ENCODE measurements around the gene ELP5.

The ELP5 gene

DNA sequence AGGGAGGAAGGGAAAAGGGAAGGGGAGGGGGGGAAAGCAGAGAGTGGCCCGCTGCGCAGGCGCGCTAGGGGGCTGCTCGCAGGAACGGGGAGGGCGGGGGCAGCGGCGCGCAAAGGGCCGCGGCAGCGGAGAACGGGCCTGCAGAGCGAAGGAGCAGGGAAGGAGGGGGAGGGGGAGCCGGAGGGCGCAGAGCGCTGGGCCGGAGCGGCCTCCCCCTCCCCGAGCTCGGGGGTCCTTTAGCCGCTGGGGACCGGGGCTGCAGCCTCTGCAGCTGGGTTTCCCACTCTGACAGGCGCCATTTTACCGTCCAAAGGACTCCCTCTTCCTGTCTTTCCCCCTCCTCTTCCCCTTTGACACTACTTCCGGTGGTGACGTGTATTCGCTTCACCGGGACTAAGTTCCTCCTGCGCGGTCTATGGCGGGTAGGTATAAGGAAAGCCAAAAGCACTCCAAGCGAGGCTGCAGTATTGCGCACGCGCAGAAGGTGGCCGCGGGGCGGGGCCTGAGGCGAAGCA is 297 bp upstream of the ELP5 start, which contains the start of gene CTDNEP1:
Gene CTDNEP1 (minus strand): TSS at position 74 of the 515 bp plus-strand sequence. CDS start 438 bp downstream, outside the sequence.
- peak; percentile 97 to 99 for DNase-seq (ENCODE audit: low read depth in 2 of 2, low spot score in 1 of 2)

DNA sequence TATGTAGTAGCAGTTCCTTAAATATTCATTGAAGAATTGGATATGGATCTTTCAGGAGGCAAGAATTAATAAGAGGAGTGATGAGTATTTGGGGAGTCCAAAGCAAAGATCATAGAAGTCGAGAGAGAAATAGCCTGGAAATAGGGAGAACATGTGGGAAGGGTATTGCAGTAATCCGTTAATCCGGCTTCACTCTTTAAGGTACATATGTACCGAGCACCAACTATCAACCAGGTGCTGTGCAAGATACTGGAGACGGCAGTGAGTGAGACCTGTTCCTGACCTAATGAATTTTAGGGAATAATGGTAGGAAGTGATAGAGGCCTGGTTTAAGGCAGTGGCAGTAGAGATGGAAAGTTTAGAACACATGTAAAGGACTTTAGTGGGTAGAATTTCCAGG is 1.1 kb downstream of the ELP5 start:
- DNase-seq (ENCODE audit: low read depth in 2 of 2, low spot score in 1 of 2) = no peak

DNA sequence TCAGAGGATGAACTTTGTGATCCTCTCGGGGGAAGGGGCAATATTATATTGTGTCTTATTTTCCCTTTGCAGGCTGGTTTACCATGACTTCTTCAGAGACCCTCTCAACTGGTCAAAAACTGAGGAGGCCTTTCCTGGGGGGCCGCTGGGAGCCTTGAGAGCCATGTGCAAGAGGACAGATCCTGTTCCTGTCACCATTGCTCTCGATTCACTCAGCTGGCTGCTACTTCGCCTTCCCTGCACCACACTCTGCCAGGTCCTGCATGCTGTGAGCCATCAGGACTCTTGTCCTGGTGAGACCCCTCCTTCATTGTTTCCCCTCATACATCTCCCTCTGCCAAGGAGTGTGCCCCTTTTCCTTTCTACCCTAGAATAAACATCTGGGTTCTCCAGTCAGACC is 2.5 kb downstream of the ELP5 start:
- DNase-seq (ENCODE audit: low read depth in 2 of 2, low spot score in 1 of 2) = no peak

DNA sequence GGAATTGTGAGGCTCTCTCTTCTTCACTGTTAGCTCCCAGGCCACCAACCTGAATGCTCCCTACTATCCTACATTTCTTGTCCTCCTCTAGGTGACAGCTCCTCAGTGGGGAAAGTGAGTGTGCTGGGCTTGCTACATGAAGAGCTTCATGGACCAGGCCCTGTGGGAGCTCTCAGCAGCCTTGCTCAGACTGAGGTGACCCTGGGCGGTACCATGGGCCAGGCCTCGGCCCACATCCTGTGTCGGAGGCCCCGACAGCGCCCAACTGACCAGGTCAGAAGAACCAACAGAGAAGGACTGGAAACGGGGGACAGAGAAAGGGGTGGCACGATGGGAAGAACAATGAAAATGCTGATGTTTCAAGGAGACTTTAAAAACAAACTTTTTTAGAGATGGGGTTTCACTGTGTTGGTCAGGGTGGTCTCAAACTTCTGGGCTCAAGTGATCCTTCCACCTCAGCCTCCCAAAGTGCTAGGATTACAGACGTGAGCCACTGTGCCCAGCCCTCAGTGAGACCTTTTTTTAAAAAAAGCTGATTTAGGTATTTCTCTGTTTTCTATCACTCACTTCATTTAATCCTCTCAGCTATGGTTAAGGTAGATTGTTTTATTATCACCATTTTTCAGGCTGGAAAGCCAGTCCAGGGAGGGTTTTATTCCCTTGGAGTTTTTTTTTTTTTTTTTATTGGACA is 4.9 kb downstream of the ELP5 start:
- no peak for DNase-seq (ENCODE audit: low read depth in 2 of 2, low spot score in 1 of 2)

DNA sequence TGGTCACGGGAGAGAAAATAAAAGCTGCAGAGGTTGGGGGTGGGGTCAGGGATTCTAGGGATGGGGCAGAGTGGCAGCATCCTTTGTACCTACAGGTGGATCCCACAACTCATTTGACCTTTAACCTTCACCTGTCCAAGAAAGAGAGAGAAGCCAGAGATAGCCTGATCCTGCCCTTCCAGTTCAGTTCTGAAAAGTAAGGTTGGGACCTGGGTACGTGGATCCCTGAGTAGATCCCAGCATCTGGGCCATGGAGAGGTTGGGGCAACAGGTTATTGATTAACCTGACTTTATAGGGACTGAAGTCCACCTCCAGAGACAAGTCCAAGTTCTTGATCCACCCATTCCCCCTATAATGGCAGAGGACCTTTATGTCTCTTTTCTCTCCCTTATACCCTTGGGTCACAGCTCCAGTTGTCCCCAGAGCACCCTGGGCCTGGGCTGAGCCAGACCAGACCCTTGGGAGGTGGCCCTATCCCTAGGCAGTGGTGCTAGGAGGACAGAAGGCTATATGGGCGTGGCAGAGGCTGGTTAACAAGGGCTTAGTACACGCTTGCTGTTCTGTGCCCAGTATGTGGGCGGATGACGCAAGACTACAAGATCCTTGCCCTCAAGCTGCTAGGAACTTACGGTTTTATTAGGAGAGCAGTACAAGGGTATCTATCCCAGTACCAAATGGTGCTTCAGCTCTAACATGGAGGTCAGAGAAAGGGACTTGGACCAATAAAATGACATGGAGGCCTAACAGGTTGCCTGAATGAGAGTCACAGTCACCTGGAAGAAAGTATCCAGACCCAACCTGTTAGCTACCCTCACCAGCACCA is 6.9 kb downstream of the ELP5 start:
- DNase-seq (ENCODE audit: low read depth in 2 of 2, low spot score in 1 of 2) = no peak

DNA sequence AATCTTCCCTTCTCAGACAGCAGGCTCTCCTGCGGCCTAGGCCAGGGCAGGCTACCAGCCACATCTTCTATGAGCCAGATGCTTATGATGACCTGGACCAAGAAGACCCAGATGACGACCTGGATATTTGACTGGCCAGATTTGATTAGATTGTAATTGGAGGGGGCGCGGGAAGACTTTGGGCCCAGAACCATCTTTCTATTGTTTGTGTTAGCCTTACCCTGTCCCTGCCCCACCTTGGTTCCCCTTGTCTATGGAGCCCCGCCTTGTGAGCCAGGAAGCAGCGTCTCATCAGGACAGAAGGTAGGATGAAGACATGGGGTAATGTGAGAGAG is 7.5 kb downstream of the ELP5 start:
- DNase-seq (ENCODE audit: low read depth in 2 of 2, low spot score in 1 of 2) = no peak

DNA sequence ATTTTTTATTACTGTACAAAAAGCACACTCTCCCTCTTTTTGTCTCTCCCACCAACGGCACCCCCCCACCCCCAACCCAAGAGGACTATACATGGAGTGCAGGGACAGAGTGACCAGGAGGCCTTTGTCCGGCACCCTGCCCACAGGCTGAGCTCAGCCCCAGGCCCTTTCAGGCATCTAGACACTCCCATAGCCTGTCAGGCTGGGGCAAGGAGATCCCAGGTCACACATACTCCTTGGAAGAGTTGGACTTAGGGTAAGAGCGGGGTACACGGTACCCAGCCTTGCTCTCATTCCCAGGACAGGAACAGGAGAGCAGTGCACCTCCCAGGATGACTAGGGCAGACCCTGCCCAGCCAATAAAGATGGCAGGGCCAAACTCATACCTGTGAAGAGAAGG is 8.1 kb downstream of the ELP5 start:
- DNase-seq (ENCODE audit: low read depth in 2 of 2, low spot score in 1 of 2) = no peak

DNA sequence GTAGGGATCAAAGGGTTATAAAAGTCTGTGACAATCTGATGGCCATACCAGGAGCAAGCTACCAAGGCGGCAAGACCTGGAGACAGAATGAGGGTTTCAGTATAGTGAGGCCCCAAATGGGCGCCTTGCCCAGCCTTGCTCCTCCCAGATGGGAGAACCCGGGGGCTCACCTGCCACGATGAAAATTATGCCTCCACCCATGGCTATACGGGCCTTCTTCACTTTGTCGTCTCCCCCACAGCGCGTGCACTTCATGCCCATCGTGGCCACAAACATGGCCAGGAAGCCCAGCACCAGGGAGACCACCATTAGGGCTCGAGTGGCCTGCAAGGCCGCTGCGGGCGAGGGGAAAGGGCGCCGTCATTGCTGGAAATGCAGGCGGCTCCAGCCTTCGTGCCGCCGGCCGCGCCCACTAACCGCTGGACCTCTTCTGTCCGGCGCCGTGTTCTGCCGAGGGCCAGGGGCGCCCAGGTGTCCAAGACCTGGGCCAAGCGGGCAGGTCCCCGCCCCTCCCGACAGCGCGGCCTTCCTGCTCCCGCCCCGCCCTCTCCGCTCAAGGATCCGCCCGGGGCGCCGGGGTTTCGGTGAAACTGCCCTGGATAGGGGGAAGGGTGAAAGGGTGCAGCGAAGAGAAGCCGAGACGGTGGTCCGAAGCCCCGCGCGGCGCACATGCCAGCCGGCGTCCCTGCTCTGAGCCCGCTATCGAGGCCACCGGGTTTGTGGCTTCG is 8.8 kb downstream of the ELP5 start:
- no peak for DNase-seq (ENCODE audit: low read depth in 2 of 2, low spot score in 1 of 2)

DNA sequence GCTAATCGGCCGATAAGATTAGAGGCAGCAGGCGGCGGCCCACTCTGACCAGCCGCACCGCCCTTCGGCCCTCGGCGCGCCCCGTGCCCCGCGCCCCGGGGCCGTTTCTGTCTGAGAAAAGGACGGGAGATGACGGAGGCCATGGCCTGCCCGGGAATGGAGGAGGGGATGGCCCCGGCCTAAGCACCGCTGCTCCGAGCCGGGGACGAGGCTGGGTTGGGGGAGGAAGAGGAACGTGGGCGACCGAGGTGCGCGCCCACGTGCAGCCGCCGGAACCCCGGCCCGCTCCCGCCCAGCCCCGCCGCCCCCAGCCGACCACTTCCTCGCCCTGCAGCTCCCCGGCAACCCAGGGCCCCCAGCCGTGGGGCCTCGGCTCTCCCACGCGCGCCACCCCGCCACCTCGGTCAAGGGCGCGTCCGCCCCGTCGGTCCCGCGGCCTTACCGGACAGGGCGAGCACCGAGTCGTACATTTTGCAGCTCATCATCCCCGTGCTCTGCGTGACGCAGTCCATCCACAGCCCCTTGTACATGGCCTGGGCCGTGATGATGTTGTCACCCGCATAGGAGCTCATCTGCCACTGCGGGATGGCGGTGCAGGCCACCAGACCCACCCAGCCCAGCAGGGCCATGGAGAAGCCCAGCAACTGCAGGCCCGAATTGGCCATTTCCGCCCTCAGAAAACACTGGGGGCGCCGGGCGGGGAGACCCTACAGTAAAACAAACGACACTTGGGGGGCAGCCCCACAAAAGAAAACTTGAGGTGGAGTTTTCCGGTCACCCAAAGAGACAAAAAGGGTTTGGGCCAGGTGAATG is 9.6 kb downstream of the ELP5 start:
- peak in 1 of 2 donors; percentile 35 for DNase-seq (ENCODE audit: low read depth in 2 of 2, low spot score in 1 of 2)

DNA sequence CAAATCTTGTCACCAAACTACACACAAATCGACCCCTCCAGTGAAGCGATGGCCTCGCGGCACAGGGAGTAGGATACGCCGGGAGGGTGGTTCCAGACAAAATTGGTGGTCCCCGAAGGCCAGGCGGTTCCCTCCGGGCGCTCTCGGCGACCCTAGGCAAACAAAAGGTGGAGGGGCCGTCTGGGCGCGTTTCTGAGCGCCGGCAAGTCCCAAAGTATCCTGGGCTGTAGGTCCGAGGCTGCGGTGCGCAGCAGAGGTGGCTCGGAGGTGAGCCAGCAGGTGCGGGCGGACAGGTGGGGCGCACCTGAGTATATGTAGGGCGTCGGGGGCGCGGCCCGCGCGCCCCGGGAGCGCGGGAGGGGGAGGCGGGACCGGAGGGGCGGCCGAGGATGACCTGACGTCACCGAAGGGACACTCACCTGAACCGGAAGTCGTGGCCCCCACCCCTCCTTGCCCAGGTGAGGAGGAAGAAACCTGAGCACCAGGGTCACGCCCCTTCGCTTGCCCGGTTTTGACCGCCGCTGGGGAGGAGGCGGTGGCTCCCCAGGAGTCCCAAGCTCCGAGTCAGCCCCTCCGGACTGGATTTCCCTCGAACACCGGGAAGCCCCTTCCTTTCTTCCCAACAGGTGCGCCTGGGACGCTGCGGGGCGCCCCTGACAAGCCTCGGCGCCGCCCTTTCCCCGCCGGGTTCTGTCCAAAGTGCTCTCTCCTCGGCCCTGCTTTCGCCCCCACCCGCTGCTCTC is 10.3 kb downstream of the ELP5 start, which contains the start of gene CLDN7:
Gene CLDN7 (minus strand): TSS at position 287 of the 743 bp plus-strand sequence. CDS start 435 bp downstream, outside the sequence.
- DNase-seq (ENCODE audit: low read depth in 2 of 2, low spot score in 1 of 2) = no peak

DNA sequence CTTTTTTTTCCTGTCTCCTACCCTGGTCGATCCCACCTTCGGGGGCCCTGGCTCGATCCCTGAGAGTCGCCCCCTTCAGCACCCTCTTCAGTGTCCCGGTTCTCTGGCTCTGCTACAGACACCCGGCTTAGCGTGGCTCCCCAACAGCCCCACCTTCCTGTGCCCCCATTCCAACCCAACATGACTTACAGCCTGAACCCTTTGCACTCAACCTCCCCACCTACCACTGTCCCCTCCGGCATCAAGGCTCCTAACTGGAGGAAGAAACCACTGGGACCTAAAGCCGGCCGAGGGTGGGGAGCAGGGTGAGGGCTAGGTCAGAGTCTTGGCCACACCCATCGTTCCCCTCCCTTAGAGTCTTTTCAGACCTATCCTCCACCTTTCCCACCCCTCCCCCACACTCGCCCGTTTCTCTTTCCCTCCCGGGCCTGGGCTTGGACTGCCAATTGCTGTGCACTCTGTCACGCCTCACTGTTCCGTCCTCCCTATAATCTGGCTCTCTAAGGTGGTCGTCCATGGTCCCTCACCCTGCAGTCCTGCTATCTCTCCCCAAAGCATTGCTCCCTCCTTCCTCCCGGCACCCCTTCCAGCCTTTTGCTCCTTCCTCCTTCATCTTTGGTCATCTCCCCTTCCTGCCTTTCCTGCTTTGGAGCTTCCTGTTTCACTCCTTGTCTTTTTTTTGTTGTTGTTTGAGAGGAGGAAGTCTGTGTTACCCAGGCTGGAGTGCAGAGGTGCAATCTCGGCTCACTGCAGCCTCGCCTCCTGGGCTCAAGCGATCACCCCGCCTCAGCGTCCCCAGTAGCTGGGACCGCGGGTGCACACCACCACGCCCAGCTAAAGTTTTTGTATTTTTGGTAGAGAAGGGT is 11.2 kb downstream of the ELP5 start:
- DNase-seq (ENCODE audit: low read depth in 2 of 2, low spot score in 1 of 2) = no peak

DNA sequence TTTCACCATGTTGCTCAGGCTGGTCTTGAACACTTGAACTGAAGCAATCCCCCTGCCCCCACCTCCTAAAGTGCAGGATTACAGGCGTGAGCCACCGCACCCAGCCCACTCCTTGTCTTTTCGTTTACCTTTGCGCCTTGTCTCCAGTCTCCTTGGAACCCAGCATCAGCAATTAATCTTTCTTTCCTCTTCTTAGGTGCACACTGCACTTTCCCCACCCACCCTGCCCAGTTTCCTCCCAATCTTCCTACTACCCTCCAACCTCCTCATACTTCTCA is 11.7 kb downstream of the ELP5 start:
- no peak for DNase-seq (ENCODE audit: low read depth in 2 of 2, low spot score in 1 of 2)

DNA sequence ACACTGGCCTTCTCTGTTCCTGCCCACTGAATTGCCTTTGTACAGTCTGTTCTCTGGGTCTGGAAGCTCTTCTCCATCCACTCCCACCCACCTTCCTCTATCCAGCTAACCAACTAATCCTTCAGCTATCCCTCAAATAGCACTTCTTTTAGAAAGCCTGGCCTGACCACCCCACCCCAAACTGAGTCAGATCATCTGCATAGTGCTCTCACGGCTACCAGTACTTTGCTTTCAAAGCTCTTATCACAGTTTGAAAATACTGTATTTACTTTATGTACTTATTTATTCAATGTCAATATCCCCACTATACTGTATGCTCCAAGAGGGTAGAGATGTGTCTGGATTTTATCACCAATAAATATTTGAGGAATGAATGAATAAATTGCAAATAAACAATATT is 14.8 kb downstream of the ELP5 start:
- DNase-seq (ENCODE audit: low read depth in 2 of 2, low spot score in 1 of 2) = no peak

DNA sequence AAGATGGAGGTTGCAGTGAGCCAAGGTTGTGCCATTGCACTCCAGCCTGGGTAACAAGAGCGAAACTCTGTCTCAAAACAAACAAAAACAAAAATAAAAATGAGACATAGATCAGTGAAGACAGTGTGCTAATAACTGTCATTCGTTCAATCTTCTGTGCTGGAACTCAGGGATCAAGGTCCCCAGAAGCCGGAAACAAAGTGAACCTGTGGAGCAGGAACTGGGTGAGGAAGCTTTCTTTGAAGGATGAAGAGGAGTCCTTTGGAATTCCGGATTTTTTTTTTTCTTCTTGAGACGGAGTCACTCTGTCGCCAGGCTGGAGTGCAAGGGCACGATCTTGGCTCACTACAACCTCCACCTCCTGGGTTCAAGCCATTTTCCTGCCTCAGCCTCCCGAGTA is 27.4 kb downstream of the ELP5 start:
- DNase-seq (ENCODE audit: low read depth in 2 of 2, low spot score in 1 of 2) = no peak

DNA sequence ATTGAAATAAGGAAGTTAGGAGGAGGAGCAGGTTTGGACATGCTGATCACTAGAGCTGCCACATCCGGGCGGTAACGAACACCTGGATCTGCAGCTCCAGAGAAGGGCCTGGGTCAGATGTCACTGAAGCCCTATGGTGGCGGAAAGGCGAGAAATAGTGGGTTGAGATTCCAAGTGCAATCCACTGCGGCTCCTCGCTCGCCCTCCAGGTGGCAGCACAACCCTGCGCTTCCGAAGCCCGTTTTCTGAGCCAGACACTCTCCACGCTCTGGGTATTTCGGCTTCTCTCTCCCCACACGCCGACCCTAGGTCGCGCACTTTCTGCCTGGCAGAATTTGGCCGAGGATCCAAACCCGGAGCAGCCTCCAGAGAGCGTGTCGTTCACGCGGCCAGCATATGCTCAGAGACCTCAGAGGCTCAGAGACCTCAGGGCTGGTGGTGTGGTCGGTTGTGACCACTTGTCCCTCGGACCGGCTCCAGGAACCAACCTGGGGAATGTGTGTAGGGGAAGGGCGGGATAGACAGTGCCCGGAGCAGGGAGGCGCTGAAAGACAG is 28.6 kb downstream of the ELP5 start:
- DNase-seq (ENCODE audit: low read depth in 2 of 2, low spot score in 1 of 2) = peak; percentile 69 to 71

DNA sequence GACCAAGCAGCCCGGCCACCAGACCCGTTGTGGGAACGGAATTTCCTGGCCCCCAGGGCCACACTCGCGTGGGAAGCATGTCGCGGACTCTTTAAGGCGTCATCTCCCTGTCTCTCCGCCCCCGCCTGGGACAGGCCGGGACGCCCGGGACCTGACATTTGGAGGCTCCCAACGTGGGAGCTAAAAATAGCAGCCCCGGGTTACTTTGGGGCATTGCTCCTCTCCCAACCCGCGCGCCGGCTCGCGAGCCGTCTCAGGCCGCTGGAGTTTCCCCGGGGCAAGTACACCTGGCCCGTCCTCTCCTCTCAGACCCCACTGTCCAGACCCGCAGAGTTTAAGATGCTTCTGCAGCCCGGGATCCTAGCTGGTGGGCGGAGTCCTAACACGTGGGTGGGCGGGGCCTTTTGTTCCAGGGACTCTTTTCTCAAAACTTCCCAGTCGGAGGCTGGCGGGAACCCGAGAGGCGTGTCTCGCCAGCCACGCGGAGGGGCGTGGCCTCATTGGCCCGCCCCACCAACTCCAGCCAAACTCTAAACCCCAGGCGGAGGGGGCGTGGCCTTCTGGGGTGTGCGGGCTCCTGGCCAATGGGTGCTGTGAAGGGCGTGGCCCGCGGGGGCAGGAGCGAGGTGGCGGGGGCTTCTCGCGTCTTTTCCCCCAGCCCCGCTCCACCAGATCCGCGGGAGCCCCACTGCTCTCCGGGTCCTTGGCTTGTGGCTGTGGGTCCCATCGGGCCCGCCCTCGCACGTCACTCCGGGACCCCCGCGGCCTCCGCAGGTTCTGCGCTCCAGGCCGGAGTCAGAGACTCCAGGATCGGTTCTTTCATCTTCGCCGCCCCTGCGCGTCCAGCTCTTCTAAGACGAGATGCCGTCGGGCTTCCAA is 29.3 kb downstream of the ELP5 start, which contains the start of gene SLC2A4:
Gene SLC2A4 (plus strand): TSS at position 645 of the 879 bp plus-strand sequence. CDS start 217 bp downstream, at position 862.
- peak; percentile 62 to 73 for DNase-seq (ENCODE audit: low read depth in 2 of 2, low spot score in 1 of 2)

DNA sequence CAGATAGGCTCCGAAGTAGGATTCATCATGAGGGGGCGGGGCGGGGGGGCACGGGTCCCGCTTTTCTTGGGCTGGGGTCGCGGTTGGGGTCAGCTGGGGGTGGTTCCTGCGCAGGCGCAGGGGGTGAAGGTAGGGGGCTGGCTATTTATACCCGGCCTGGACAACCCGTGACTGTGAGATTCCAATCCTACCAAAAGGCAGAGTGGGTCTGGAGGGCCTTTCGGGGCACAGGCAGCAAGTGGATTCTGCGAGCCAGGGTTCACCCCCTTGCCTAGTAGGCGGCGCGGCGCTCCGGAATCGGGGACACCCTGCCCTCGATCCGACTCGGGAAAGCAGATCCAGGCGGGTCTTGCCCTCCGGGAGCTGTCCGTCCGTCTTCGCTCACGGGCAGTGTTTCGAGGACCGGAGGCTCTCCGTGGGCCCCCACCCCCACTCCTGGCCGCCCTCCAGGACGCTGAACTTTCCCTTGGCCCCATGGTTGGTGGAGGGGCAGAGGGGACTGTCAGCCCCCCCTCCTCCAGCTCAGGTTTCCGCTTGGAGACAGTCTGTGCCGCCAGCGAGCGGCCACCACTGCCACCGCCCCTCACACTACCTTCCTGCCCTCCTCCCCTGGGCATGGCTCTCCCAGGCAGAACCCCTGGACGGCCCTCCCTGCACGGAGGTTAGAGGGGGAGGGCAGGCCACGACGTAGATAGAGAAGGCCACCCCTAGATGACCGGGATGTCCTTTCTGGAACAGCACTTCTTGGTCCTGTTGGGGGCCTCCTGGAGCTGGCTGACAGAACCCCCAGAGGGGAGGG is 30.1 kb downstream of the ELP5 start:
- no peak for DNase-seq (ENCODE audit: low read depth in 2 of 2, low spot score in 1 of 2)

Measured in stimulated activated CD8-positive, alpha-beta memory T cell treated with anti-CD3 and anti-CD28 coated beads, Interleukin-4, amount 100 ng/mL, for 4 hours (primary cell).